Fibroblast of lung (primary cell): ENCODE data around the gene ANKRD33.

Experiments used
- EZH2 ChIP-seq: IDR thresholded peaks from 2 replicates; pipeline ENCODE4 v1.5.1; 2012; ENCODE audit warnings: low read length, control low read depth, mild to moderate bottlenecking; ENCODE audit errors: missing control alignments
- TF ChIP-seq, protein P1 (sequence below), 2 donors: IDR thresholded peaks in 1 of 2; conservative IDR thresholded peaks in 1 of 2; 1 replicate in 1 of 2; 2 replicates in 1 of 2; pipeline ENCODE4 v1.5.1; 2011 to 2012; ENCODE audit warnings: low read length in 2 of 2, control low read depth in 1 of 2, inconsistent platforms in 1 of 2, low read depth in 1 of 2, mild to moderate bottlenecking in 1 of 2

- TF ChIP-seq, protein P1, sequence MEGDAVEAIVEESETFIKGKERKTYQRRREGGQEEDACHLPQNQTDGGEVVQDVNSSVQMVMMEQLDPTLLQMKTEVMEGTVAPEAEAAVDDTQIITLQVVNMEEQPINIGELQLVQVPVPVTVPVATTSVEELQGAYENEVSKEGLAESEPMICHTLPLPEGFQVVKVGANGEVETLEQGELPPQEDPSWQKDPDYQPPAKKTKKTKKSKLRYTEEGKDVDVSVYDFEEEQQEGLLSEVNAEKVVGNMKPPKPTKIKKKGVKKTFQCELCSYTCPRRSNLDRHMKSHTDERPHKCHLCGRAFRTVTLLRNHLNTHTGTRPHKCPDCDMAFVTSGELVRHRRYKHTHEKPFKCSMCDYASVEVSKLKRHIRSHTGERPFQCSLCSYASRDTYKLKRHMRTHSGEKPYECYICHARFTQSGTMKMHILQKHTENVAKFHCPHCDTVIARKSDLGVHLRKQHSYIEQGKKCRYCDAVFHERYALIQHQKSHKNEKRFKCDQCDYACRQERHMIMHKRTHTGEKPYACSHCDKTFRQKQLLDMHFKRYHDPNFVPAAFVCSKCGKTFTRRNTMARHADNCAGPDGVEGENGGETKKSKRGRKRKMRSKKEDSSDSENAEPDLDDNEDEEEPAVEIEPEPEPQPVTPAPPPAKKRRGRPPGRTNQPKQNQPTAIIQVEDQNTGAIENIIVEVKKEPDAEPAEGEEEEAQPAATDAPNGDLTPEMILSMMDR (conservative IDR thresholded peaks at IDR 0.05 in 1 of 2, IDR thresholded peaks at IDR 0.05 in 1 of 2; ENCODE audit: low read depth in 1 of 2, low read length in 2 of 2): no peak
- TF ChIP-seq EZH2: no peak
Measured at GRCh38 chr12:51905471-51906429, 17.8 kb downstream of the ANKRD33 start.
